GM21723 (cell line): ENCODE measurements around the gene PTPRN2.
"Not testable (repeated sequence)": the region's sequence is repeated elsewhere in the genome, so short reads cannot be mapped to it uniquely, and the experiment has no call there.

Source experiments
- ATAC-seq: cut with Tn5 transposase; IDR thresholded peaks from one replicate; pipeline ENCODE4 v1.9.1; 2021; ENCODE audit warnings: mild to moderate bottlenecking, moderate library complexity; ENCODE audit not compliant: unreplicated experiment

Gene PTPRN2

DNA sequence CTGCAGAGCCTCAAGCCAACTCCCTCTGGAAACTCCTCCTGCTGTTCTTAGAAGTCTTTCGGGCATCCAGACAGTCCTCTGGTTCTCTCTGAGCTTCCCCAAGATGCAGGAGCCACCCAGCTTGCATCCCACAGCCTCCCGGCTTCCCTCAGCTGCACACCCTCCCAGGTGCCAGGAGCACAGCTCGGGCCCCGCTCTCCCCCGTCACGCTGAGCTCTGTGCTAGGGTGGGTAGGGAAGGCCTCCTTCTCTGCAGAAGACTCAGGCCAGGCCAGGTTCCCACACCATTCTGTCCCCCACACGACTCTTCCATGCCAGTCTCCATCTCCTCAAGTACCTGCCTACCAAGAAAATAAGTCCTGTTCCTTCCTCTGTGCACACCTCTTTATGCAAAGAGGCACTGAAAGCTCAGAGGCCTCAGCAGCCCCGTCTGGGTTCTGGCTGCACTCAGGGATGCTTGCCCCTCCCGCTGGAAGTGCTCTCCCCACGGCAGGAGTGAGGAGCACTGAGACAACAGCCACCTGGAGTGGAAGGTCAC, 537.1 kb downstream of the PTPRN2 start:
- ATAC-seq = no peak

DNA sequence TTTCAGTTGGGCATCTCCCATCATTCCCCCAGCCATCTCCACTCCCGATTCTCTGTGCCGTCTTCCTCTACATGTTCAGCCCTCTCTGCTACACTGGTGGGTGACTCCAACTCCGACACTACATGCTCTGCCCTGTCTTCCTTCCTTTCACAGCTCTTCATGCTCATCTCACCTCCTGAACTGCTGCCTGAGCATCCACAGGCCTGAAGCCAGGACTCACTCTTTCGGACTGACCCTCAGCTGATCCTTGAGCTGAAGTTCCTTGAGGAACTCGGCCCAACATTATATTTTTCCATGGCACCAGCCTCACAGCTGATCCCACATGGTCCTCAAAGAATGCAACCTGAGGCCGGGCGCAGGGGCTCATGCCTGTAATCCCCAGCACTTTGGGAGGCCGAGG, 538.4 kb downstream of the PTPRN2 start:
- ATAC-seq = no peak

DNA sequence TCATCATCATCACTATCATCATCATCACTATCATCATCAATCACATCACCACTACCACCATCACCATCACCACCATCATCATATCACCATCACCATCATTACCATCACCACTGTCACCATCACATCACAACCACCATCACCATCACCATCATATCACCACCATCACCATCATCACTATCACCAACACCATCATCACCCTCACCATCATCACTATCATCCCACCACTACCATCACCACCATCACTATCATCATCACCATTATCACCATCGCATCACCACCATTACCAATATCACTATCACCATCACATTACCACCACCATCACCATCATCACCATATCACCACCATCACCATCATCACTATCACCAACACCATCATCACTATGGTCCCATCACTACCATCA, 539.1 kb downstream of the PTPRN2 start:
- no peak for ATAC-seq

DNA sequence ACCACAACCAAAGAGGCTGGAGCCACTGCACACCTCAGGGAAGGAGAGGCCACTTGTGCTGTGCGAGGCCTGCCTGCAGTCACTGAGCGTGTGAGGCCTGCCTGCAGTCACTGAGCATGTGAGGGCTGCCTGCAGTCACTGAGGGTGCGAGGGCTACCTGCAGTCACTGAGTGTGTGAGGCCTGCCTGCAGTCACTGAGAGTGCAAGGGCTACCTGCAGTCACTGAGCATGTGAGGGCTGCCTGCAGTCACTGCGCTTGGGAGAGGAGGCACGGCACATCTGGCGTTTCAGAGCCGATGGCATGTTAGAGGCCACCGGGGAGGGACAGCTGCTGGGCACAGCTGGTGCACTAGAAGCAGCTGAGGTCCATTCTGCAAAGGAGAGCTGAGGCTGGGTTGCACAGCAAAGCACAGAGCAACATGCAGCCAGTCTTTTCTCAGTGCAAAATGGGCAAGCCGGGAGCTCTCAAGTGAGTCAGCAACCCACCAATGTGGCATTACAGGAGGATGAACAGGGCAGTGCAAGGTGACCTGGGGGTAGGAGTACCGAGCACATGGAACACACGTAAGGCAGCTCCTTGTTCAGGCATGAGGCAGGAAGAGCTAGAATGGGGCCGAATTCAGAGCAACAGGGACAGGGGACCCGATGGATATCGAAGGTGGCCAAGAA, 540.1 kb downstream of the PTPRN2 start:
- no peak for ATAC-seq

- not testable (repeated sequence) for ATAC-seq
Measured at GRCh38 chr7:158046246-158046645, 541.4 kb downstream of the PTPRN2 start.

- no peak for ATAC-seq
Measured at GRCh38 chr7:158044482-158044823, 543.2 kb downstream of the PTPRN2 start.

DNA sequence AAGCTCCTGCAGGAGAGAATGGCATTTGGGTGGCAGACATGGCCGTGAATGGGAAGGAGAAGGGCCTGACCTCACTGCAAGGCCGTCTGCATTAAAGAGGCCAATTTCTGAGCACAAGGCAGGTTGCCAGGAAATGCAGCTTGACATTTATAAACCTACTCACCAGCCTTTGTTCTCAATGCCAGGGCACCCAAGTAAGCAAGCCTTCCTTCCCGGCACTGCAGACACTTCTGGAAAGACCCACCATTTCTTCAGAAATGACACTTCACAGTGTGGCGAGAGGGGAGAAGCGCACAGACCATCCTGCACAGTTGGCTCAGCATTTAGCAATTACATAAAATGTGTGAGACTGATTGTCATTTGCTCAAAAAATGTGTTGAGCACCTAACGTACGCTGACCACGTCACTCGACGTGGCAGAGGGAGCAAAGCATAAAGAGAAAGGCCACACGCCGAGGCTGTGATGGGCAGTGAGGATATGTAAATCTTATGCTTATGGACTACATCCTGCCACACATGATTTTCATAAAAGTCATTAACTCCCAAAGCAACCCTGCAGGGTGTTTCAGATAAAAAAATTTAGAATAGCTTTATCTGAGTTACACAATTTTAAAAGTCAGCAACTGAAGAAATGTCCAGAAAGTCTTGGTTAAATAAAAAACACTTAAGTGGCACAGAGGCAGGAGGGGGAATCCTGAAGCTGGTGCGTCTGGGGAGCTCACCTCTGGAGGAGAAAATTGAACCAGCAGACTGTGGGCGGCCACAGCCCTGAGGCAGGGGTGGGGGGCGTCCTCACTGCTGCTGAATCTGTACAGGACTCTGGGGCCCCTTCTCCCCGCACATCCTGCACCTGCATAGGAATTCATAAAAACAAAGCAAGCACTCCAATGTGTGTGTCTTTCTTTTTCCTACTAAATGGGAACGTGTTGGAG, 543.8 kb downstream of the PTPRN2 start:
- no peak for ATAC-seq

DNA sequence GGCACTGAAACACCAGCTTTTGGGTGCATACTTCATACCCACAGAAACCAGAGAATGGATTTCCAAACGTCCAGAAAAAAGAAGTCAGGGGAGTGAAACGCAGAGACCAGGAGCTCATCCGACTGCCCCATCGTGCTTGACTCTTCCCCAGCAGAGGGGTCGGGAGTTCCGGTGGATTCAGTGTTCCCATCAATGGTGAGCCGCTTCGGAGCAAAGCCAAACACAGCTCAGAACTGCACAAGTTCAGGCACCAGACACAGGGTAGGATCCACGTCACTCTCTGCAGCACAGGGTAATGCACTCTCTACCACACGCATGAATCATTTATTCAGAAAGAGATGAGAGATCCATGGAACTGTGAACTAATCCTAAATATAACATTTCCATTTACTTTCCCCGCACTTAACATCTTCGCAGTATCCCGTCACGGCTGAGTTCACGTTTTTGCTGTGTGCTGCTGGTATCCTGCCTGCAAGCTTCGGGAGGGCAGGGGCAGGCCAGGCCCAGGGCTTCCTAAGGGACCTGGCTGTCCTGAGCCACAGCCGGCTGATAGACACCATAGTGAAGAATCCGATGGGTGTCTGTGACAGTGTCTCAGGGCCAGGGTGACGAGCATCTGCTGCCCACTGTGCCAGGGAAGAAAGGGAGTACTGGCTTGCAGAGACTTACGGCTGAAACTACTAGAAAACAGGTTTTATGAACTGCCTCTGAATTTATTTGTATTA, 545.3 kb downstream of the PTPRN2 start:
- no peak for ATAC-seq

GRCh38 chr7:158040199-158040598, 547.4 kb downstream of the PTPRN2 start:
- ATAC-seq = no peak

- ATAC-seq = no peak
Measured at GRCh38 chr7:158039270-158039669, 548.4 kb downstream of the PTPRN2 start.

GRCh38 chr7:158037211-158037610, 550.4 kb downstream of the PTPRN2 start:
- ATAC-seq = no peak

GRCh38 chr7:158035343-158035742, 552.3 kb downstream of the PTPRN2 start:
- no peak for ATAC-seq

- ATAC-seq = no peak
Measured at GRCh38 chr7:158034571-158034970, 553.1 kb downstream of the PTPRN2 start.

GRCh38 chr7:158033925-158034324, 553.7 kb downstream of the PTPRN2 start:
- not testable (repeated sequence) for ATAC-seq

DNA sequence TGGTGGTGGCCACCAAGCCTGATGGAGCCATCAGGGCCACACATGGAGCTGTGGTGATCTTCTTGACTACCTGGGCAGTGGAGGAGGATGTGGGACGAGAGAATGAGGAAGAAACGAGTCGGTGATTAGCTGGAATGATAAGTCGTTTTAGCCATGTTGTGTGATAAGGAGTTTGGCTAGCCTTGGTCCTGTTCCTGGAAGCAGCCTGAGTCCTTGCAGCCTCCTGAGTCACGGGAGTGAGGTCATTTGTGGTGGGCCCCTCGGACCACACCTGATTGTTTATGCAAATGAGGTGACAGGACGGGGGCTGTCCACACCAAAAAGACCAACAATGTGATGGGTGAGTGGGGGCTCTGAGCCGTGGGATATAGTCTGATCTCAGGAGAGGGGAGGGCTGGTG, 554.4 kb downstream of the PTPRN2 start:
- no peak for ATAC-seq

DNA sequence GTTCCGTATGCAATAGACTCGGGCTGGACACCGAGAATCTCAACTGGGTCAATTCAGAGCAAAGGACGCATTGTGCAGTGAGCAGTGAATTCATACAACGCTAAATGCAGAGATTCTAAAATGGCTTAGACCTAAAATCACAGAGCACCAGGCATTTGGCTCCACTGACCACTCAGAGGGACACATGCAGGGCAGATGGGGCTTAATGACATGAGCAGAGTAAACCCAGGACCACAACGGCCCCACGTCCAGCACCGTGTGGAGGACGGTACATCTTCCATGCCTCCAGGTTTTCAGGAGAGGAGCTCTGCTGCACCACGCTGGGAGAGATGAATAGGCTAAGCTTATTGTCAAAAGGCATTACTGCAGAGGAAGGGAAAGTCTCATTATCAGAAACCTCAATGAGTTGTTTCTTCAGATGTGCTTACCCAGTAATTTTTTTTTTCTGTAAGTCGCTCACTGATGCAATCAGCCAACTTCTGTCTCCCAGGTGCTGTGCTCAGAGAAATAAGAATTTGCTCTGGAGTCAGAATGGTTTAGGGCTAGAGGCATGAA, 555.0 kb downstream of the PTPRN2 start:
- no peak for ATAC-seq

DNA sequence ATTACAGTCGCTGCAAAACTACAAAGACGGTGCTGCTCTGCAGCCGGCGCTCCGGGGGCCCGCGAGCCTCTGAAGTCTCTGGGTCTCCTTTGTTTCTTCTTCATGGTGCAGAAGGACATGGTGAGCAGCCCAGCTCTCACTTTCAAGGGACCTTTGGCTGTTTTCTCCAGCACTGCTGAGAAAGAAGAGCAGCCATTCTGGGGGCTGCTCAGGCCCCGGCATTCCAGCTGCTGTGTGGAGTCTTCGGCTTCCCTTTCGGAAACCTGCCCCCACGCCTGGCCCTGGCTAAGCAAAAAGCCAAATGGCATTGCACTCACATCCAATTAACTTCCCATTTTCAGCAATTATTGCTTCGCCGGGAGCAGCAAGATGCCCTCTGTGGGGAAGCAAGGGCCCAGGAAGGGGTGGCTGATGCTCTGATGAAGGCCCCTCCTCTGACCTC, 555.7 kb downstream of the PTPRN2 start:
- no peak for ATAC-seq

DNA sequence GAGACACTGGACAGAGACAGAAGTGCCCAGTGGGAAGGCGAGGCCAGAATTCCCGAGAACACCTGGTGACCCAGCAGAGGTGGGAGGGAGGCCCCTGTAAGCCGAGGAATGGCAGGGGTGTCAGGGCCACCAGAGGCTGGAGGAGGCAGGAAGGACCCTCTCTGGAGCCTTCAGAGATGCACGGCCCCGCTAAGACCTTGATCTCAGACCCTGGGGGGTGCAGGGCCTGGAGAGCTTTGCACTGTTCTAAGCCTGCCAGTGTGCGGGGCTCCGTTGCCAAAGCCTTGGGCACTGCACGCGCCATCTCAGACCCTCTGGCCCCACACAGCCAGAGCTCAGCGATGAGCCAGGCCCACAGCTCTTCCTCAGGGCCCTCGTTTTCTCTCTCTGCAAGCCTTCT, 557.1 kb downstream of the PTPRN2 start:
- ATAC-seq = no peak

DNA sequence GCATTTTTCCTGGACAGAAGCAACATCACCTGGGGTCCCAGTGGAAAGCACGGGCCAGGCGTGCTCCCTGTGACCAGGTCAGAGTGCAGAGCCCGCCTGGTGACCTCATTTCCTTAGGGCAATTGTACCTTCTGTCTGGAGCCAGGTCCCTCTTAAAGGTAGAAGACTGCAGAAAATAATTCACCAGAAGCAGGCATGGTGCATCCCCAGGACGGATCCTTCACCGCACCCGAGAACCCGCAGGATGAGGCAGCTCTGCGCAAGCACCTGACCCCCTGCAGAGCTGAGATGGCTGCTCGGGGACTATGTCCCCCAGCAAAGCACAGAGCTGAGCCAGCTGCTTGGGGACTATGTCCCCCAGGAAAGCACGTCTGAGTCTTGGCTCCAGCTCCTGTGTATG, 557.6 kb downstream of the PTPRN2 start:
- ATAC-seq = no peak

- ATAC-seq = no peak
Measured at GRCh38 chr7:158029509-158029908, 558.1 kb downstream of the PTPRN2 start.

- ATAC-seq = no peak
Measured at GRCh38 chr7:158028971-158029370, 558.7 kb downstream of the PTPRN2 start.
